GM21526 (cell line): ENCODE measurements around the gene ZNF143.
A peak's percentile ranks its signal among the peaks of the same experiment; 100 is the strongest.
"Not testable (repeated sequence)": the region's sequence is repeated elsewhere in the genome, so short reads cannot be mapped to it uniquely, and the experiment has no call there.

Experiments
- ATAC-seq: cut with Tn5 transposase; IDR thresholded peaks from one replicate; pipeline ENCODE4 v1.9.1; 2021; ENCODE audit warnings: moderate library complexity; ENCODE audit not compliant: unreplicated experiment, low FRiP score

ZNF143 gene

GRCh38 chr11:9533736-9534473 is 73.1 kb downstream of the ZNF143 start:
- ATAC-seq, result no peak

GRCh38 chr11:9535189-9535781 is 74.5 kb downstream of the ZNF143 start:
- no peak for ATAC-seq

GRCh38 chr11:9538548-9538947 is 77.7 kb downstream of the ZNF143 start:
- no peak for ATAC-seq

- ATAC-seq, result not testable (repeated sequence)
Observed at GRCh38 chr11:9549216-9549615, 88.4 kb downstream of the ZNF143 start.

- no peak for ATAC-seq
Observed at GRCh38 chr11:9550191-9550628, 89.4 kb downstream of the ZNF143 start.

- no peak for ATAC-seq
Observed at GRCh38 chr11:9561279-9561982, 100.6 kb downstream of the ZNF143 start.

GRCh38 chr11:9562716-9563115 is 101.9 kb downstream of the ZNF143 start:
- no peak for ATAC-seq

GRCh38 chr11:9563196-9563730 is 102.5 kb downstream of the ZNF143 start:
- no peak for ATAC-seq

GRCh38 chr11:9565822-9566560 is 105.2 kb downstream of the ZNF143 start:
- ATAC-seq, result peak; percentile 85

- ATAC-seq, result no peak
Observed at GRCh38 chr11:9566561-9567063, 105.8 kb downstream of the ZNF143 start.

GRCh38 chr11:9567401-9567800 is 106.6 kb downstream of the ZNF143 start:
- no peak for ATAC-seq

- no peak for ATAC-seq
Observed at GRCh38 chr11:9568161-9568853, 107.5 kb downstream of the ZNF143 start.

- ATAC-seq, result no peak
Observed at GRCh38 chr11:9568854-9569587, 108.2 kb downstream of the ZNF143 start.

- ATAC-seq, result no peak
Observed at GRCh38 chr11:9569588-9570164, 108.9 kb downstream of the ZNF143 start.

- ATAC-seq, result no peak
Observed at GRCh38 chr11:9570313-9571025, 109.7 kb downstream of the ZNF143 start.

- no peak for ATAC-seq
Observed at GRCh38 chr11:9571071-9571762, 110.4 kb downstream of the ZNF143 start.

- ATAC-seq, result no peak
Observed at GRCh38 chr11:9571763-9572115, 110.9 kb downstream of the ZNF143 start.
